GM21360 (cell line): Measurements from ENCODE around the gene FIG4.
"Not testable (repeated sequence)": the region's sequence is repeated elsewhere in the genome, so short reads cannot be mapped to it uniquely, and the experiment has no call there.

Experiments used
- ATAC-seq: cut with Tn5 transposase; IDR thresholded peaks from one replicate; pipeline ENCODE4 v1.9.1; 2021; ENCODE audit warnings: mild to moderate bottlenecking, moderate library complexity; ENCODE audit not compliant: unreplicated experiment

The FIG4 gene

DNA sequence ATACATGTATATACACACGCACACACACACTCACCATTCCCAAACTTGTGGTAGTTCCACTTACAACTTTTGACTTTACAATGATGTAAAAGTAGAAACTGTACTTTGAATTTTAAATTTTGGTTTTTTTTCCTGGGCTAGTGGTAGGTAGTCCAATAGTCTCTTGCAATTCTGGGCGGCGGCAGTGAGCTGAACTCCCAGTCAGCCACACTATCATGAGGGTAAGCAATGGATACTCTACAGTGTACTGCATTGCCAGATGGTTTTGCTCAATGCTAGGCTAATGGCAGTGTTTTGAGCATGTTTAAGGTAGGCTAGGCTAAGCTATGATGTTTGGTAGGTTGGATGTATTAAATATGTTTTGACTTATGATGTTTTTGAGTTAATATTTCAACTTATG is 150.8 kb downstream of the FIG4 start:
- no peak for ATAC-seq

GRCh38 chr6:109852713-109853112 is 161.6 kb downstream of the FIG4 start:
- ATAC-seq, result no peak

GRCh38 chr6:109853426-109853825 is 162.3 kb downstream of the FIG4 start:
- no peak for ATAC-seq

GRCh38 chr6:109853951-109854350 is 162.9 kb downstream of the FIG4 start:
- no peak for ATAC-seq

GRCh38 chr6:109854541-109855308 is 163.6 kb downstream of the FIG4 start:
- ATAC-seq, result no peak

- not testable (repeated sequence) for ATAC-seq
Measured at GRCh38 chr6:109855476-109856040, 164.5 kb downstream of the FIG4 start.

GRCh38 chr6:109861946-109862345 is 170.8 kb downstream of the FIG4 start:
- no peak for ATAC-seq

DNA sequence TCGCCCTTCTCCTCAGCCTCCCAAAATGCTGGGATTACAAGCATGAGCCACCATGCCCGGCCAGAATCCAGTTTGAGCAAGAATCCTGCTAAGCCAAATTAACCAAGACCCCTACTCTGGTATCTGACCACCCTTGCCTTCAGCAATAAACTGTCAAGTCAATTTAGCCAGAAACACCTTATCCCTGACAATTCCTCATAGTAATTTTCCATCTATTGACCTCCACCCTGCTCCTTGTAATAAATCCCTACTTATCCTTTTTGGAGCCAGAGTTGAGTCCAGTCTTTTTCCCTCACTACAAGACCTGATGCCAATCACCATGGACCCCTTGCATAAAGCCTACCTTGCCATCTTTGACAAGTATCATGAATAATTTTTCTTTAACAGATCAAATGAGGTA is 173.0 kb downstream of the FIG4 start:
- ATAC-seq, result no peak

GRCh38 chr6:109865968-109866367 is 174.9 kb downstream of the FIG4 start:
- ATAC-seq, result no peak

GRCh38 chr6:109867009-109867969 is 176.2 kb downstream of the FIG4 start:
- no peak for ATAC-seq

DNA sequence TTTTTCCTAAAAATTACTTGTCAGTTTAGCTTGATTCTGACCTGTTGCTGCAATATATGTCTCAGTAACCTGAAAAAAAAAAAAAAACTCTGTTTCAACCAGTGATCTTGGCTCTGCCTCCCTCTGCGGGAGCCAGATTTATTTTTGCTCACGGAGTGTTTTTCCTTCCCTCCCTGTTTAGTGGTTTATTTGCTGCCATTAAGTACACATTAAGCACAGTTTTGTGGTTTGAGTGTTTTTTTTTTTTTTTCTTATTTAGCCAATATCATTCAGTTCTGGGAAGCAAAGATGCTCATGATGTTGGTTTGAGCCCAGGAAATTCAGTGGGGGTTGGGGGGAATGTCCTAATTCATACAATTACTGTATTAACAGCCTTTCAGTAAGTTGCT is 176.9 kb downstream of the FIG4 start:
- no peak for ATAC-seq

GRCh38 chr6:109869398-109870088 is 178.4 kb downstream of the FIG4 start:
- ATAC-seq, result not testable (repeated sequence)

DNA sequence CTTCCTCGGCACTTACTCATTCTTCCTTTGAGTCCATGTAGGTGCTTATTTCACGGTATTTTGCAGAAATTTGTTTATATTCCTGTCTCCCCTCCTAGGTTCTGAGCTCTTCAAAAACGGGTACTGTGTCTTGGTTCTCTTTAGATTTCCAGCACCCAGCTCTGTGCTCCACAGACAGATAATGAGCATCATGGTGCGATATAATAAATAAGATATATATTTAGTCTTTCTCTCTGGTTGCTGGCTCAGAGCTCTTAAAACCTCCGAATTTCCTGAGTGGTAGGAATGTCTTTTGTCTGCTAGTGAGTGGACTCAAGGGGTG is 179.0 kb downstream of the FIG4 start:
- ATAC-seq, result no peak

DNA sequence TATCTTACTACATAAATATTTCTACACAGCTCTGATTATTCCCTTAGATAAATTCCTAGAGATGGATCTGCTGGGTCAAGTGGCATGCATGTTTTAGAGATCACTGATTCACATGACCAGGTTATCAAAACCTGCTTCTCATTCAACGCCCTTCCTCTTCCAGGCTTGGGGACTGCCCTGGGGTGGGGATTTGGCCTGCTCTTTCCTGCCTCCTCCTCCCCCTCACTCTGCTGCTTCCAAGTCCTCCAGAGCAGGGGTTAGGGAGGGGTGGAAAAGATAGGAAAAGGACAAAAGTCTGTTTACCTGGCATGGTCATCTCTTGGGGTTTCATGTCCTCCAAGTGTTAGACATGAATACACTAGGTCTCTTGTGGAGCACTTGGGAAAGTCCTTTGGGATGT is 181.5 kb downstream of the FIG4 start:
- no peak for ATAC-seq

DNA sequence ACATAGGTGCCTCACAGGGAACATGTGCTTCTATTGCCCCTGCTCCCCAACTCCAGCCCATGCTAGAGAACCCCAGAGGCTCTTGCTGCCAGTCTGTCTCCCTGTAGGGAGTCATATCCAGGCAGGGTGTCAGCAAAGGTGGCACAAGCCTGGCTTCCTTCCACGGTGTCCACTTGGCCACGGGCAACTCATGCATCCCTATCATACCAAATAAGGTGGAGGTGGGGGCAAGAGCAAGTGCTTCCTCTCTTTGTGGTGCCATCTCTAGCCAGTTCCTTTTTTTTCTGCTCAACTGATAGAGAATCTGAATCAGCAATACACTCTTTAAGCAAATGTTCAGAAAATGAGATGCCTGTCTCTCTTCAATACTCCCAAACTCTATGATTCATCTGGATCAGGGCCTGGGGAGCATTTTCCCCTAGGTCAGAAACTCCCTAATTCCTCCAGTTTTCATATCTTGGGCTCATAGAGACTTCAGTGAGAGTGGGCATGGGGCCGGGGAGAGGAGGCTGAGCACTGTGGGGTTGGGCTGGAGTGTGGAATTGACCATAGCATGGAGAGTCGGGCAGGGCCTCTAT is 182.0 kb downstream of the FIG4 start:
- ATAC-seq, result no peak

GRCh38 chr6:109874086-109874485 is 183.0 kb downstream of the FIG4 start:
- ATAC-seq, result no peak

- ATAC-seq, result no peak
Measured at GRCh38 chr6:109874621-109875020, 183.5 kb downstream of the FIG4 start.
